Stimulated activated CD8-positive, alpha-beta memory T cell treated with anti-CD3 and anti-CD28 coated beads, Interleukin-4, amount 100 ng/mL, for 4 hours (primary cell): ENCODE data around the gene TMEM259.

Experiments used
- DNase-seq, 2 donors: peaks; one replicate each; pipeline ENCODE4 v3.0.0-alpha.2; 2020; ENCODE audit warnings: low read depth in 2 of 2, low spot score in 1 of 2

Gene TMEM259

GRCh38 chr19:1004803-1005664 lies 15.9 kb downstream of the TMEM259 start:
- DNase-seq = no peak

- DNase-seq = no peak
Measured at GRCh38 chr19:1004204-1004802, 16.6 kb downstream of the TMEM259 start.

GRCh38 chr19:1003283-1003682 lies 17.6 kb downstream of the TMEM259 start:
- DNase-seq = no peak

- DNase-seq = no peak
Measured at GRCh38 chr19:1002600-1002999, 18.3 kb downstream of the TMEM259 start.

- DNase-seq = peak; percentile 30 to 62
Measured at GRCh38 chr19:1001538-1002166, 19.3 kb downstream of the TMEM259 start.

GRCh38 chr19:1000591-1001537 lies 20.1 kb downstream of the TMEM259 start:
- no peak for DNase-seq

GRCh38 chr19:1000095-1000494 lies 20.8 kb downstream of the TMEM259 start, which contains the start of gene GRIN3B:
Gene GRIN3B (plus strand): TSS chr19:1000419. CDS start chr19:1000438, 19 bp downstream.
- peak in 1 of 2 donors; percentile 32 for DNase-seq

GRCh38 chr19:999379-999719 lies 21.6 kb downstream of the TMEM259 start:
- no peak for DNase-seq

- no peak for DNase-seq
Measured at GRCh38 chr19:998064-998463, 22.9 kb downstream of the TMEM259 start.

- peak in 1 of 2 donors; percentile 64 for DNase-seq
Measured at GRCh38 chr19:996051-996838, 24.7 kb downstream of the TMEM259 start.

- DNase-seq = no peak
Measured at GRCh38 chr19:995051-995827, 25.7 kb downstream of the TMEM259 start.

- DNase-seq = no peak
Measured at GRCh38 chr19:994516-994915, 26.4 kb downstream of the TMEM259 start.

GRCh38 chr19:993831-994393 lies 27.0 kb downstream of the TMEM259 start:
- DNase-seq = no peak

GRCh38 chr19:993361-993830 lies 27.5 kb downstream of the TMEM259 start:
- no peak for DNase-seq

- no peak for DNase-seq
Measured at GRCh38 chr19:992670-993055, 28.3 kb downstream of the TMEM259 start.

GRCh38 chr19:991932-992669 lies 28.8 kb downstream of the TMEM259 start:
- DNase-seq = no peak

GRCh38 chr19:991174-991931 lies 29.6 kb downstream of the TMEM259 start:
- DNase-seq = no peak

GRCh38 chr19:990746-991145 lies 30.2 kb downstream of the TMEM259 start:
- no peak for DNase-seq
